ENCODE measurements around the gene LHCGR.

Gene LHCGR

GRCh38 chr2:48738806-48739205 lies 16.7 kb downstream of the LHCGR start:
- no peak for DNase-seq

GRCh38 chr2:48736251-48736650 lies 19.3 kb downstream of the LHCGR start:
- no peak for DNase-seq

- no peak for DNase-seq
Observed at GRCh38 chr2:48734576-48735303, 20.8 kb downstream of the LHCGR start.

- DNase-seq = peak; percentile 9 to 76
Observed at GRCh38 chr2:48733067-48733503, 22.4 kb downstream of the LHCGR start.

GRCh38 chr2:48728840-48729239 lies 26.7 kb downstream of the LHCGR start:
- peak; percentile 43 to 81 for DNase-seq

GRCh38 chr2:48728295-48728694 lies 27.2 kb downstream of the LHCGR start:
- DNase-seq = no peak

- no peak for DNase-seq
Observed at GRCh38 chr2:48727560-48727959, 28.0 kb downstream of the LHCGR start.

- no peak for DNase-seq
Observed at GRCh38 chr2:48725696-48726494, 29.6 kb downstream of the LHCGR start.

- no peak for DNase-seq
Observed at GRCh38 chr2:48724278-48724677, 31.2 kb downstream of the LHCGR start.

GRCh38 chr2:48723129-48723528 lies 32.4 kb downstream of the LHCGR start:
- no peak for DNase-seq

- DNase-seq = no peak
Observed at GRCh38 chr2:48722391-48722790, 33.1 kb downstream of the LHCGR start.

GRCh38 chr2:48721158-48721557 lies 34.4 kb downstream of the LHCGR start:
- no peak for DNase-seq

GRCh38 chr2:48719480-48720177 lies 35.9 kb downstream of the LHCGR start:
- DNase-seq = no peak

- DNase-seq = no peak
Observed at GRCh38 chr2:48717846-48718245, 37.7 kb downstream of the LHCGR start.

- no peak for DNase-seq
Observed at GRCh38 chr2:48715956-48716355, 39.6 kb downstream of the LHCGR start.

- no peak for DNase-seq
Observed at GRCh38 chr2:48715042-48715899, 40.3 kb downstream of the LHCGR start.

- DNase-seq = no peak
Observed at GRCh38 chr2:48714245-48714644, 41.3 kb downstream of the LHCGR start.

- no peak for DNase-seq
Observed at GRCh38 chr2:48713647-48714046, 41.9 kb downstream of the LHCGR start.

- no peak for DNase-seq
Observed at GRCh38 chr2:48712151-48712550, 43.4 kb downstream of the LHCGR start.

GRCh38 chr2:48711343-48711742 lies 44.2 kb downstream of the LHCGR start:
- no peak for DNase-seq

GRCh38 chr2:48709096-48710034 lies 46.2 kb downstream of the LHCGR start:
- no peak for DNase-seq

GRCh38 chr2:48707466-48707865 lies 48.1 kb downstream of the LHCGR start:
- DNase-seq = no peak
